NOMO-1 treated with DMSO at 0.1 percent for 48 hours (cell line): ENCODE measurements around the gene MAFB.

ENCODE experiments used
- DNase-seq: peaks from one replicate; lab custom pipeline; 2025; ENCODE audit not compliant: unreplicated experiment; lab: John Stamatoyannopoulos, UW

The MAFB gene

GRCh38 chr20:40659567-40659966, 29.5 kb downstream of the MAFB start:
- DNase-seq = no peak

- DNase-seq = no peak
Measured at GRCh38 chr20:40658509-40658908, 30.5 kb downstream of the MAFB start.

- no peak for DNase-seq
Measured at GRCh38 chr20:40657526-40657925, 31.5 kb downstream of the MAFB start.

DNA sequence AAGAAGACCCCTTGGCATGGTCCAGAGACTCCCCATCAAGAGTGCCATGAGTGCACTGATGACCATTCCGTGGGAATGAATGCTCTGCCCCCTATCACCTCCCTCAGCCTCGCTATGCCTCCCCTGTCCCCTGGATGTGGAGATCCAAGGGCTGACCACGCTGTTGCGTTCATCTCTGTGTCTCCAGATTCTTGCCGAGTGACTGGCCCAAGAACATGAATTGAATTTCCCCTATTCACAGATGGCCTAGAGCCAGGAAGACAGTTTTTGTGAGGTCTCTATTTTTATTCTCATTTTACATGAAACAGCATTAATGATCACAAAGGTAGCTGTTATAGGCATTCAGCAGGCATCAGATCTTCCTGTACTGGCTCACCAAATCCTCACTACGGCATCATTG, 33.6 kb downstream of the MAFB start:
- no peak for DNase-seq

DNA sequence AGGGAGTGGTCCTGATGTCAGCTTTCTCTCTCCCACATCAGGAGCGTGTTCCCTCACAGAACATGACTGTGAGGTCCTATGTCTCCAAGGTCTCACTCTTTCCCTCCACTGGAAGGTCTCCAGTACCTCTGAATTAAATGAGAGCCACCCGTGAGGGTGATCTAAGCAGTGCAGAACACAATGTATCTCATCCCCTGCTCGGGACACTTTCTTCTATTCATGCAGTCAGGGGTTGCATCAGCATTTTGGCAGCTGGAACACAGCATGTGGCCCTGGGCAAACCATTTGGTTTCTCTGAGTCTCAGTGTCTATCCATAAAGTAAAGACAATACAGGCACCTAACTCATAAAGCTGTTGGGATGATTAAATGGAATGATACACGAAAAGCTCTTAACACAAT, 34.2 kb downstream of the MAFB start:
- DNase-seq = no peak

GRCh38 chr20:40652441-40652987, 36.5 kb downstream of the MAFB start:
- no peak for DNase-seq

GRCh38 chr20:40651151-40651550, 37.9 kb downstream of the MAFB start:
- DNase-seq = no peak

- no peak for DNase-seq
Measured at GRCh38 chr20:40650707-40651106, 38.3 kb downstream of the MAFB start.

- no peak for DNase-seq
Measured at GRCh38 chr20:40648210-40649072, 40.6 kb downstream of the MAFB start.

- no peak for DNase-seq
Measured at GRCh38 chr20:40646813-40647212, 42.2 kb downstream of the MAFB start.

- DNase-seq = no peak
Measured at GRCh38 chr20:40646361-40646760, 42.7 kb downstream of the MAFB start.

DNA sequence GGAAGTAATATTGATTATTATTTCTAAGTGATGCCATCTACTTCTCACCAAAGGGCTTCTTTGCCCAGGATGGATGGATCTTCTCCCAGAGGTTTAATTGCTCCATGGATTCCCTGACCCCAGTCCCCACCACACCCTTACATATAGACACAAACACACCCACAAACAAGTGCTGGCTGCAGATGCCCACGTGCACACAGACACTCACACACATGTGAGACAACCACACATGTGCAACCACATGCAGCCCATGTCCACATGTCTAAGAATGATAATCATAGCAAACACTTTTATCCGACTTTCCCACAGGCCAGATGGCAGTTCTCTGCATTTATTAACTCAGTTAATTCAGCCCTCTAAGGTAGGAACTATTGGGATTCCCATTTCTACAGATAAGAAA, 44.2 kb downstream of the MAFB start:
- no peak for DNase-seq

GRCh38 chr20:40643891-40644290, 45.1 kb downstream of the MAFB start:
- DNase-seq = no peak

DNA sequence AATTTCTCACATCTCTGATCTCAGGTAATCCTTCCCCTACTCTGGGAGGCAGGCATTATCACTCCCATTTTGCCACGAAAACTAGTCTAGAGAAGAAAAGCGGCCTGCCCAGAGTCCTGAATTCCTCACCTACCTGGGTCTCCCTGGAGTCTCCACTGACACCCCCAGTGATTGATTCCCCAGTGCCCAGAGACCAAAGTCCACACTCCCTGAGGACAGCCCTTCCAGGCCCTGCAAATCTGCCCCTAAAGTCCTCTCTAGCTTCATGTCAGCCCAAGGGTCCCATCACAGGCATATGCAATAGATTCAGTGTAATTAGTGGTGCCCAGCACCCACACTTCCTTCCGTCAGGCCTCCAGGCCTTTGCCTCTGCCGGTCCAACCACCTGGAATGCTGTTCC, 47.2 kb downstream of the MAFB start:
- DNase-seq = no peak

- no peak for DNase-seq
Measured at GRCh38 chr20:40641202-40641601, 47.8 kb downstream of the MAFB start.

- no peak for DNase-seq
Measured at GRCh38 chr20:40640667-40641066, 48.4 kb downstream of the MAFB start.

DNA sequence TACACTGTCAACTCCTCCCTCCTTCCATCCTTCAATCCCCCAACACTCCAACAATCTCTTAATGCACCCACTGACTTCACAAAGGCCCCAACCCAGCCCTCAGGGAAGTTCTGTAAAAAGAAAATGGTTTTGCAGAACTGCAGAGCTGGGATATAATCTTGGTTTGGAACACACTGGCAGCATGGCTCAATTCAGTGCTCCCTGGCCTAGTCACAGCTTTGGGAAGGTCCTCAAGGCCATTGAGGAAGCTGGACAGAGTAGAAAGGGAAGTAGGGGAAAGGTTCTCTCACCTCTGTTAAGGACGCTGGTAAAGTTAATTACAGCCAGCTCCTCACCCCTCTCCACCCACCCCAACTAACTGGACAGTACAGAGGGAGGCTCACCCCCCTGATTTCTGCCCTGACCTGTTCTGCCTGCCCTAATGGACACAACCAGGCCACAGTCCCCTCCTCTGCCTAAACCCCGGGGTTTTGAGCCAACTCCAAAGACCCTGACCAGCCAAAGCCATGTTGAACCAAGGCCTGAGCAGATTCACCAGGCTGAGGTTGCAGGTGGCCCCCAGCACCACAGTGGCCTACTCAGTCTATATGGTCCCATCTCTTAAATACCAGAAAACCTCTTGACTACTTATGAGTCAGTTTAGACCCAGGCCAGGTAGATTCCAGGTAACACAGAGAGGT, 49.2 kb downstream of the MAFB start:
- DNase-seq = no peak

DNA sequence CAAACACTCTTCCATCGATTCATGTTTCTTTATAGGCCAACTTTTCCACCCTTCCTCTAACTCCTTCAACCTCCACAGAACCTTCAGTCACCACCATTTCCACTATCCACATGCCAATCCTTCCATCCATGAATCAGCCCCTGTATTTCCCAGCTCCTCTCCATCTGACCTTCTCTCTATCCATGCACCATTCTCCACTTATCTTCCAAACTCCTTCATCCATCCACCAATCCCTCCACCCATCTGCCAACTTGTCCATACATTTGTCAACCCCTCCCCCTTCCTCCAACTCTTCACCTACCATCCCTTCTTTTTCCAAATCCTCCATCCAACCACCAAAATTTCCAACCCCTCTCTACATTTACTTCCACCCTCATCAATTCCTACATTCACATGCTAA, 49.9 kb downstream of the MAFB start:
- DNase-seq = no peak

DNA sequence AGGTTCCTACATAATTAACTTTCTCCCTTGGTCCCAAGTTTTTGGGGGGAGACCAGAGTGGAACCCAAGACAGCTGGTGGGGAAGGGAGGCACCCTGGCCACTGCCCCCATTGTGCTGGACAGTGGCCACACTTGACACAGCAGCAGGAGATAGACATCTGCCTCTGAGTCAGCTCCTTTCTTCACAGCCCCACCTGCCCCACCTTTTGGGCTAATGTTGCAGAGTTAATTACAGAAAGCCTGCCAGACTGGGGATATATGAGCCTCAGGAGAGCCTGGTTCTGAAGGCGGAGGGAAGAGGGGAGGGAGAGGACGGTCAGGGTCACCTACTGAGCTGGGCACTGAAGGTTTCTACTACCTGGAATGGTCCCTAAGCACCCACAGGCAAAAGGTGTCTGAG, 50.6 kb downstream of the MAFB start:
- DNase-seq = no peak

- no peak for DNase-seq
Measured at GRCh38 chr20:40637176-40637575, 51.9 kb downstream of the MAFB start.

GRCh38 chr20:40636486-40636885, 52.5 kb downstream of the MAFB start:
- DNase-seq = no peak

DNA sequence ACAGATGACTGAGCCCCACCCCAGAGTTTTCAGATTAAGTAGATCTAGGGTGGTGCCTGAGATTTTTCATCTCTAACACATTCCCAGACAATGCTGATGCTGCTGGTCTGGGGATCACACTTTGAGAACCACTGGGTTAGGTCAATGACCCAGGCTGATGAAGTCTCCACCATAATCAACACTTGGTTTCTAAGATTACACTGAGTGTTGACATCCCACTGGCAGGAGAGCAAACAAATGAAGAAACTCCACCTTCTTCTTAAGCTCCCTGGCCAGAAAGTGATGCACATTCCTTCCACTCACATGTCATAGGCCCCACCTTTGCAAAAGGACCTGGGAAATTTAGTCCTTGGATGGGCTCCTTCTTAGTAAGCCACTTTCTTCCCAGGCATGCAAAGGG, 53.1 kb downstream of the MAFB start:
- DNase-seq = no peak
